Cardiac muscle cell (in vitro differentiated cells and primary cell): Measurements from ENCODE around the gene ARHGAP8. TPM values are rescaled to one million over a fixed set of nuclear protein-coding genes. Genes with fewer than 3 reads are reported as not detected.

Experiments used
- DNase-seq, 2 donors: peaks; one replicate each; pipeline versions ENCODE4 v3.0.0 to v3.0.0-alpha.2; 2010 to 2017; ENCODE audit warnings: low read depth in 1 of 2, low spot score in 1 of 2
- H3K27ac ChIP-seq: fragments of 200-600 bp; sonication (generic); 2 replicates; pipeline ENCODE4 v1.5.1; 2016
- H3K27me3 ChIP-seq: fragments of 200-600 bp; sonication (generic); 2 replicates; pipeline ENCODE4 v1.6.0; 2016; ENCODE audit warnings: control low read depth
- H3K36me3 ChIP-seq: fragments of 200-600 bp; sonication (generic); 2 replicates; pipeline ENCODE4 v1.5.1; 2016; ENCODE audit warnings: control low read depth
- H3K4me1 ChIP-seq: fragments of 200-600 bp; sonication (generic); 2 replicates; pipeline ENCODE4 v1.8.1; 2017; ENCODE audit warnings: low read depth, mild to moderate bottlenecking, mixed run types
- H3K4me3 ChIP-seq: fragments of 200-600 bp; sonication (generic); 2 replicates; pipeline ENCODE4 v1.5.1; 2016; ENCODE audit warnings: mild to moderate bottlenecking
- H3K9me3 ChIP-seq: fragments of 200-600 bp; sonication (generic); 2 replicates; pipeline ENCODE4 v1.5.1; 2017; ENCODE audit warnings: low read depth, mild to moderate bottlenecking, control low read depth
- polyA plus RNA-seq: library from polyadenylated mRNA; unstranded; fragments of >200 nt; fragmentation: Nextera tagmentation; extraction: Ambion mirVana; gene quantifications from 2 replicates; pipeline ENCODE4 v1.2.1, GENCODE V29; 2016
- total RNA-seq: library from RNA; depleted of rRNA; stranded (reverse); fragments of >200 nt; gene quantifications from 2 replicates; pipeline ENCODE4 v1.2.3, GENCODE V29; 2016
- TF ChIP-seq, protein P1 (sequence below): IDR thresholded peaks from 2 replicates; pipeline ENCODE4 v1.5.1; 2012; ENCODE audit warnings: low read depth, mild to moderate bottlenecking, low read length

ARHGAP8 gene
- total and polyA plus RNA-seq, 2 experiments from 2014 or later = 1.2 to 2.4 TPM

- Histone ChIP-seq H3K9me3 (no peaks in the 10 kb centered on the region), H3K36me3 (no peaks in the 10 kb centered on the region), H3K4me1 (no peaks in the 10 kb centered on the region), H3K27me3 (no peaks in the 10 kb centered on the region), H3K27ac (no peak overlapping the region), H3K4me3 (no peak overlapping the region)
- TF ChIP-seq, protein P1, sequence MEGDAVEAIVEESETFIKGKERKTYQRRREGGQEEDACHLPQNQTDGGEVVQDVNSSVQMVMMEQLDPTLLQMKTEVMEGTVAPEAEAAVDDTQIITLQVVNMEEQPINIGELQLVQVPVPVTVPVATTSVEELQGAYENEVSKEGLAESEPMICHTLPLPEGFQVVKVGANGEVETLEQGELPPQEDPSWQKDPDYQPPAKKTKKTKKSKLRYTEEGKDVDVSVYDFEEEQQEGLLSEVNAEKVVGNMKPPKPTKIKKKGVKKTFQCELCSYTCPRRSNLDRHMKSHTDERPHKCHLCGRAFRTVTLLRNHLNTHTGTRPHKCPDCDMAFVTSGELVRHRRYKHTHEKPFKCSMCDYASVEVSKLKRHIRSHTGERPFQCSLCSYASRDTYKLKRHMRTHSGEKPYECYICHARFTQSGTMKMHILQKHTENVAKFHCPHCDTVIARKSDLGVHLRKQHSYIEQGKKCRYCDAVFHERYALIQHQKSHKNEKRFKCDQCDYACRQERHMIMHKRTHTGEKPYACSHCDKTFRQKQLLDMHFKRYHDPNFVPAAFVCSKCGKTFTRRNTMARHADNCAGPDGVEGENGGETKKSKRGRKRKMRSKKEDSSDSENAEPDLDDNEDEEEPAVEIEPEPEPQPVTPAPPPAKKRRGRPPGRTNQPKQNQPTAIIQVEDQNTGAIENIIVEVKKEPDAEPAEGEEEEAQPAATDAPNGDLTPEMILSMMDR = no peak
- DNase-seq = no peak
Measured at GRCh38 chr22:44786136-44786535, 33.8 kb downstream of the ARHGAP8 start.

GRCh38 chr22:44786610-44787009 lies 34.2 kb downstream of the ARHGAP8 start:
- Histone ChIP-seq H3K4me1 (no peaks in the 10 kb centered on the region), H3K36me3 (no peaks in the 10 kb centered on the region), H3K4me3 (no peak overlapping the region), H3K9me3 (no peaks in the 10 kb centered on the region), H3K27ac (no peak overlapping the region), H3K27me3 (no peaks in the 10 kb centered on the region)
- DNase-seq = no peak
- TF ChIP-seq, protein P1 = no peak

DNA sequence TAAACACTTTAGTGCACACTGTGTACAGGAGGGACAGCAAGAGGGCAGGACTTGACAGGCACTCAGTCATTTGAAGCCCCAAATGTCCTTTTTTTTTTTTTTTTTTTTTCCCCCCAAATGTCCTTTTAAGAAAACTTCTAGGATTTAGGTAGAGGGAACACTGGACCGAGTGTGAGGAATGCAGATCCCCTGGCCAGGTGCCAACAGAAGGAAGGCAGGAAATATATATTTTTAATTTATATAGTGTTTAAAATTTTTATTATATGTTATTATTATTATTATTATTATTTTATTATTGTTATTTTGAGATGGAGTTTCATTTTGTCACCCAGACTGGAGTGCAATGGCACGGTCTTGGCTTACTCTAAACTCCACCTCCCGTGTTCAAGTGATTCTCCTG lies 35.5 kb downstream of the ARHGAP8 start:
- TF ChIP-seq, protein P1 = no peak
- Histone ChIP-seq H3K9me3 (no peaks in the 10 kb centered on the region), H3K4me1 (no peaks in the 10 kb centered on the region), H3K4me3 (no peak overlapping the region), H3K36me3 (no peaks in the 10 kb centered on the region), H3K27ac (no peak overlapping the region), H3K27me3 (no peaks in the 10 kb centered on the region)
- DNase-seq = no peak

DNA sequence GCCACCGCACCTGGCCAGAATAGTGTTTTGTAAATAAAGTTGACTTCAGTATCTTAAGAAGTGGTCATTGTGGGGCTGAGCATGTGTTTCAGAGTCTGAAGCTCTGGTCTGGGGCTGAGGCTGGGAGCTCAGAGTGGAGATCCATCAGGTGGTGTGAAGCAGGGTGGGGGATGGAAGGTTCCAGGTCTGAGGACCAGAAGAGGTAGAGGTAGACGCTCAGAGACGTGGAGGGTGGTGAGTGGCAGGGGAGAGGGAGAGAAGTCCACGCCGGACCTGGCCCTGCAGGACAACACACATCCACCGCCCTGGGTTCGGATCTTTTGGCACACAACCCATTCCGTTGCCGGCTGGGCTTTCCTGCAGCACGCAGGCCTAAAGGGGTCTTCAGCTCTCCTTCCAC lies 40.7 kb downstream of the ARHGAP8 start:
- H3K9me3 ChIP-seq = no peaks in the 10 kb centered on the region
- no peak for DNase-seq
- TF ChIP-seq, protein P1 = no peak
- H3K27me3 ChIP-seq = no peaks in the 10 kb centered on the region
- H3K4me1 ChIP-seq = no peaks in the 10 kb centered on the region
- no peaks in the 10 kb centered on the region for H3K36me3 ChIP-seq
- no peak overlapping the region for H3K27ac ChIP-seq
- no peak overlapping the region for H3K4me3 ChIP-seq

DNA sequence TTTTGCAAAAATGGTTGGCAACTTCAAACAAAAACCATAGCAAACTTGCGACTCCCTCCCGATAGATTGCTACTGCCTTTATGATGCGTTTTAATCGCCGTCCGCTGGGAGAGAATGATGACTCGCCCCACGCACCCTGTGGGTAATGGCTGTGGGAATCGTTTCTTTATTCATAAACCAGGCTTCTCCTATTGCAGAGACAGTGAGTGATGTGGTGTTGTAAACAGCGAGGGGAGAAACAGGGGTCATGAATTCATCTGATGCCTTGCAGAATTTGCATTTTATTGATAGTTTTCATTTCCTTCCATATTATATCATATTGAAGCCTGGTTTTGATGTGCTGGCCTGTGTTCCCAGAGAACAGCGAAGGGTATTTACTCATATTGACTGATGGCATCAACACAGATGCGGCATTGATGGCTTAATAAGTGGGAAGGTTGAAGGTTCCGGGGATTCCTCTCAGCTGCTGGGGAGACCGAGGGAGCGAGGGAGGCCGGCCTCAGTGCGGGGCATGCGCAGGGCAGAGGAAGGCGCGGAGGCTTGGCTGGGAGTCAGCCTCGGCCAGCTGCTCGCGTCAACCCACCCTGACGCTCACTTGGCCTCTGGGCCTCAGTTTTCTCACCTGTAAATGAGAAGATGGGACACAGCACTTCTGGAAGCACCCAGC lies 41.3 kb downstream of the ARHGAP8 start:
- TF ChIP-seq, protein P1 = no peak
- Histone ChIP-seq H3K36me3 (no peaks in the 10 kb centered on the region), H3K27me3 (no peaks in the 10 kb centered on the region), H3K27ac (no peak overlapping the region), H3K4me1 (no peaks in the 10 kb centered on the region), H3K4me3 (no peak overlapping the region), H3K9me3 (no peaks in the 10 kb centered on the region)
- no peak for DNase-seq
